NK-92 (cell line): ENCODE measurements around the gene NCOA1.
"Not testable (repeated sequence)": the region's sequence is repeated elsewhere in the genome, so short reads cannot be mapped to it uniquely, and the experiment has no call there.

ENCODE experiments used
- DNase-seq: peaks from one replicate; lab custom pipeline; 2025; ENCODE audit not compliant: unreplicated experiment; lab: John Stamatoyannopoulos, UW

The NCOA1 gene

GRCh38 chr2:24474053-24474452, 17.0 kb upstream of the NCOA1 start:
- DNase-seq: no peak

- DNase-seq: no peak
Observed at GRCh38 chr2:24477229-24477628, 13.8 kb upstream of the NCOA1 start.

- DNase-seq: no peak
Observed at GRCh38 chr2:24478243-24478642, 12.8 kb upstream of the NCOA1 start.

GRCh38 chr2:24480245-24480644, 10.8 kb upstream of the NCOA1 start:
- no peak for DNase-seq

- no peak for DNase-seq
Observed at GRCh38 chr2:24482251-24482971, 8.6 kb upstream of the NCOA1 start.

GRCh38 chr2:24482972-24483300, 8.1 kb upstream of the NCOA1 start:
- no peak for DNase-seq

GRCh38 chr2:24484677-24485076, 6.4 kb upstream of the NCOA1 start:
- DNase-seq: not testable (repeated sequence)

- no peak for DNase-seq
Observed at GRCh38 chr2:24485197-24485596, 5.9 kb upstream of the NCOA1 start.

GRCh38 chr2:24486636-24487205, 4.3 kb upstream of the NCOA1 start:
- no peak for DNase-seq

GRCh38 chr2:24489465-24490180, 1.4 kb upstream of the NCOA1 start:
- DNase-seq: no peak

GRCh38 chr2:24490181-24490689, 819 bp upstream of the NCOA1 start:
- DNase-seq: no peak

GRCh38 chr2:24491542-24492420, 727 bp downstream of the NCOA1 start:
- peak; percentile 9 for DNase-seq

GRCh38 chr2:24492421-24493279, 1.6 kb downstream of the NCOA1 start:
- DNase-seq: no peak

- no peak for DNase-seq
Observed at GRCh38 chr2:24493713-24494112, 2.7 kb downstream of the NCOA1 start.

- DNase-seq: no peak
Observed at GRCh38 chr2:24494410-24494809, 3.4 kb downstream of the NCOA1 start.

- DNase-seq: no peak
Observed at GRCh38 chr2:24495451-24495850, 4.4 kb downstream of the NCOA1 start.

- DNase-seq: no peak
Observed at GRCh38 chr2:24496959-24497358, 5.9 kb downstream of the NCOA1 start.

- DNase-seq: no peak
Observed at GRCh38 chr2:24497685-24498084, 6.6 kb downstream of the NCOA1 start.

- DNase-seq: no peak
Observed at GRCh38 chr2:24498121-24498520, 7.1 kb downstream of the NCOA1 start.

- no peak for DNase-seq
Observed at GRCh38 chr2:24501813-24502212, 10.8 kb downstream of the NCOA1 start.
